ENCODE measurements around the gene TRPM4.
"Not testable (repeated sequence)": the region's sequence is repeated elsewhere in the genome, so short reads cannot be mapped to it uniquely, and the experiment has no call there.

TRPM4 gene

GRCh38 chr19:49152119-49152550, 5.5 kb upstream of the TRPM4 start:
- no peak for DNase-seq

DNA sequence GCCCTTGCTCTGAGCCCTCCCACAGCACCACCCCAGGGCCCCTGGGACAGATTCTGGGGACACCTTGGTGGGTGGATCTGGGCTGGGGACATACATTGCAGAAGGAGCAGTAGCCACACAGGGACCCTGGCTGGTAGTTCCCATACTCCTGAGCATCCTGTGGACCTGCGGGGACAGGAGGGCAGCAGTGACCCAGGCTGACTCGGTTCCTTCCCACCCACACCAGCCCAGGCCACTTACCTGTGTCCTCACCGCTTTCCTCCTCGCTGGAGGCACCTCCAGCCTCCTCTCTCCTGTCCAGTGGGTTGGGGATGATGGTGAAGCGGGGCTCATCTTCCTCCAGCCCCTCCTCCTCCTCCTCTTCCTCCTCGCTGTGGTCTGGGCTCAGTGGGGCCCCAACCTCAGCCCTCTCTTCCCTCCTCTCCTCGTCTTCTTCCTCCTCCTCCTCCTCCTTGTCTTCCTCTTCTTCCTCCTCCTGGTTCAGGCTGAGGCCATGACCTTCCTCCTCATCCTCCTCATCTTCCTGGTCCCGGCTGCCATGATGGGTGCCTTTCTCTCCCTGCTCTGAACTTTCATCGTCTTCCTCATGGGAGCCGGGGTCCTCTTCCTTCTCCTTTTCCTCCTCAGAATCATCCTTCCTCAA, 4.3 kb upstream of the TRPM4 start:
- DNase-seq = no peak

GRCh38 chr19:49154279-49154678, 3.3 kb upstream of the TRPM4 start:
- DNase-seq = no peak

GRCh38 chr19:49155005-49155819, 2.4 kb upstream of the TRPM4 start, which contains the start of gene HRC:
TSS of gene HRC (minus strand) at chr19:49155396. CDS start at chr19:49155237, 159 bp downstream.
- DNase-seq = no peak

DNA sequence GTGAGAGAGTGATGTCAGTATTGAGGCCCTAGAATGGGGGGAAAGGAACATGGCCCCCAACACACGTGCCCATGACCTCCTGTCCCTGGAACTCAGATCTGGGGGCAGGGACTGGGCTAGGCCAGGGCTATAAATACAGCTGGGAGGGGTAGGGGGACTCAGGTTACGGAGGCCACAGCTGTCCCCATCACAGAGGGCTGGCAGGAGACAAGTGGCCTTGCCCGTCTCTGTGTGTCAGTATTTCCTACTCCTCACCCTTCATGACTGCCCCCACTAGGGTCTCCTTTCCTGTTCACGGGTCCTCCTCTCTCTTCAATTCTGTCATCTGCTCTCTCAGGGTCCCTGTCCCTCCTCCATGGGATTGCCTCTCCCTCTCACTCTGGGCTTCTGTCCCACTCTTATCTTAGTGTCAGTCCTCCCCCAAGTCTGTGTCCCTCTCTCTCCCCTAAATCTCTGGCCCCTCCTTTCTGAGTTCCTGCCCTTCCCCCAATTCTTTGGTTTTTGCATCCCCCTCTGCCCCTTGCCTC, 1.7 kb upstream of the TRPM4 start:
- no peak for DNase-seq

GRCh38 chr19:49160450-49161189, 3.0 kb downstream of the TRPM4 start:
- no peak for DNase-seq

GRCh38 chr19:49161987-49162386, 4.4 kb downstream of the TRPM4 start:
- no peak for DNase-seq

- DNase-seq = no peak
These were observed 7.6 kb downstream of the TRPM4 start for GRCh38 chr19:49165111-49165750.

DNA sequence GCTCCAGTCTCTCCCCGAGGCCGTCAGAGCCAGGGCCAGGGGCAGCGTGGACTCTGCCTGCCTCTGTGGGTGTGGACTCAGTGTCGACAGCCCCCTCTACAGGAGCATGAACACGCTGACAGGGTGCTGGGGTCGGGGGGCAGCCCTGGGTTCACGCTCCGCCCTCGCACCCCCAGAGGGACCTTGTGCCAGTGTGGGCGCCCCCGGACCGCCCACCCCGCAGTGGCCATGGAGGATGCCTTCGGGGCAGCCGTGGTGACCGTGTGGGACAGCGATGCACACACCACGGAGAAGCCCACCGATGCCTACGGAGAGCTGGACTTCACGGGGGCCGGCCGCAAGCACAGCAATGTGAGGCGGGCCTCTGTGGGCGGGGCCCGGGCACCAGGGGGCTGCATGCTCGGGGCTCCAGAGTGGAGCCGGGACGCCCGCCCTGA, 8.3 kb downstream of the TRPM4 start:
- no peak for DNase-seq

DNA sequence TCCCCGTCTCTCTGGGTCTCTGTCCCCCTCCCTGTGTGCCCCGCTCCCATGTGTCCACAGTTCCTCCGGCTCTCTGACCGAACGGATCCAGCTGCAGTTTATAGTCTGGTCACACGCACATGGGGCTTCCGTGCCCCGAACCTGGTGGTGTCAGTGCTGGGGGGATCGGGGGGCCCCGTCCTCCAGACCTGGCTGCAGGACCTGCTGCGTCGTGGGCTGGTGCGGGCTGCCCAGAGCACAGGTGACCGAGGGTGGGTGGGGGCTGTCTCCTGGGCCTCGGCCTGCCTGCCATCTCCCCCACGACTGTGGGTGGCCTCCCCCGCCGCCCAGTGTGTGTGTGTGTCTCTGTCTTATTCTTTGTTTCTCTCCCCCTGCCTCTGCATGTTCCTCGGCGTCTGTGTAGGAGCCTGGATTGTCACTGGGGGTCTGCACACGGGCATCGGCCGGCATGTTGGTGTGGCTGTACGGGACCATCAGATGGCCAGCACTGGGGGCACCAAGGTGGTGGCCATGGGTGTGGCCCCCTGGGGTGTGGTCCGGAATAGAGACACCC, 10.3 kb downstream of the TRPM4 start:
- no peak for DNase-seq

GRCh38 chr19:49168421-49168820, 10.8 kb downstream of the TRPM4 start:
- DNase-seq = no peak

GRCh38 chr19:49173198-49173597, 15.6 kb downstream of the TRPM4 start:
- DNase-seq = no peak

DNA sequence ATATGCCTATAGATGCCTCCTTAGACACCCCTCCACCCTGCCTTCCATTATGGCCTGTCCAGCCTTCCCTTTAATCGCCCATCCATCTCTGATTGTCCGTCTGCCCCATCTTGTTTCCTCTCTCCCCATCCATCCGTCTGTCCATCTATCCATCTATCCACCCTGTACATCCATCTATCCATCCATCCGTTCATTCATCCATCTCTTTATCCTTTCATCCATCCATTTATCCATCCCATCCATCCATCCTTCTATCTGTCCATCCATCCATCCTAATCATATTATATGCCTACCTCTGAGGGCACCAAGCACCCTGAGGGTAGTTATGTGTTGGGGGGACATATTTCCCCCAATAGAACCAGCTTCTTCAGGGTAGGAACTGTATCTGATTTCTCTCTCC, 23.1 kb downstream of the TRPM4 start:
- DNase-seq = no peak

DNA sequence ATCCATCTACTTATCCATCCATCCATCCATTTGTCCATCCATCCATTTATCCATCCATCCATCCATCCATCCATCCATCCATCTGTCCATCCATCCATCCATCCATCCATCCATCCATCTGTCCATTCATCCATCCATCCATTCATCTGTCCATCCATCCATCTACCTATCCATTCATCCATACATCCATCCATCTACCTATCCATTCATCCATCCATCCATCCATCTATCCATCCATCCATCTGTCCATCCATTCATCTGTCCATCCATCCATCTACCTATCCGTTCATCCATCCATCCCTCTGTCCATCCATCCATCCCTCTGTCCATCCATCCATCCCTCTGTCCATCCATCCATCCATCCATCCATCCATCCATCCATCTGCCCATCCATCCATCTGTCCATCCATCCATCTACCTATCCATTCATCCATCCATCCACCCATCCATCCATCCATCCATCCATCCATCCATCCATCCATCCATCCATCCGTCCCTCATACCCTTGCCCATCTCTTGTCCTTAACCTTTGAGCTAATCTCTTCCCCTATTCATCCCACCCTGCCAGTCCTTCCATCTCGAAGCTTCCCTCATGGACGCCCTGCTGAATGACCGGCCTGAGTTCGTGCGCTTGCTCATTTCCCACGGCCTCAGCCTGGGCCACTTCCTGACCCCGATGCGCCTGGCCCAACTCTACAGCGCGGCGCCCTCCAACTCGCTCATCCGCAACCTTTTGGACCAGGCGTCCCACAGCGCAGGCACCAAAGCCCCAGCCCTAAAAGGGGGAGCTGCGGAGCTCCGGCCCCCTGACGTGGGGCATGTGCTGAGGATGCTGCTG, 24.6 kb downstream of the TRPM4 start:
- not testable (repeated sequence) for DNase-seq

- no peak for DNase-seq
These were observed 25.3 kb downstream of the TRPM4 start for GRCh38 chr19:49182848-49183375.

DNA sequence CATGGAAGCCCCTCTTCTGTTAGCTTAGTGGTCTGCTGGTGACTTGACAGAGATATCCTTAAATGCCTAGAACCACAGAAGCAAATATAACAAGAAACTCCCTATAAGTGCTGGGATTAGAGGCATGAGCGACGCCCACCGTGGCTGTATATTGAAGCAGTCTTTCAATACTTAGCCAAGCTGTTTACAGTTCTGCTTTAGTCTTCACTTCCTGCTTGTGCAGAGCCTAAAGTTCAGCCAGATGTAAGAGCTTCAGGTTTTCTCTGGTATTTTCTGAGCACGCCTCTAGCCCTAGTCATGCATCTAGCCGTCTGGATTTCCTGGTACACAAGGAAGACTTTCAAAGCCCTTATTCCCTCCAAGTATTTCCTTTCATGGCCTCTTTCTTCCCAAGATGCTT, 28.5 kb downstream of the TRPM4 start:
- DNase-seq = no peak

DNA sequence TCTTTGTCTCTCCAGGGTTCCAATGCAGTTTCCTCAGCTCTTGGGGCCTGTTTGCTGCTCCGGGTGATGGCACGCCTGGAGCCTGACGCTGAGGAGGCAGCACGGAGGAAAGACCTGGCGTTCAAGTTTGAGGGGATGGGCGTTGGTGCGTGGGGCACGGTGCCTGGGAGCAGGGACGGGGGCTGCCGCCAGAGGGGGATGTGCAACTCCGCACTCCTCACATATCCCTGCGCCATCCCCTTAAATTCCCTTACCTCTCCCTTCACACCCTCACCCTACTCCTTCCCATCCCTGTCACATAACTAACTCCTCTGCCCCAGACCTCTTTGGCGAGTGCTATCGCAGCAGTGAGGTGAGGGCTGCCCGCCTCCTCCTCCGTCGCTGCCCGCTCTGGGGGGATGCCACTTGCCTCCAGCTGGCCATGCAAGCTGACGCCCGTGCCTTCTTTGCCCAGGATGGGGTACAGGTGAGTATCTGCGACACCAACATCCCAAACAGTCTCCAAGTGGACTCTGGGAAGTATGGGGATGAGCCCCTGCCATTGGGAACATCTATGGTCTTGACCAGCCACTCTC, 31.1 kb downstream of the TRPM4 start:
- no peak for DNase-seq

GRCh38 chr19:49189259-49189658, 31.7 kb downstream of the TRPM4 start:
- no peak for DNase-seq

GRCh38 chr19:49190781-49191180, 33.2 kb downstream of the TRPM4 start:
- no peak for DNase-seq

- DNase-seq = no peak
These were observed 36.3 kb downstream of the TRPM4 start for GRCh38 chr19:49193822-49194394.

- DNase-seq = no peak
These were observed 36.8 kb downstream of the TRPM4 start for GRCh38 chr19:49194408-49194807.

Measured in suppressor macrophage treated with lipopolysaccharide for 4 hours (primary cell).